ENCODE results near the gene TMEM98.
"Not testable (repeated sequence)": the region's sequence is repeated elsewhere in the genome, so short reads cannot be mapped to it uniquely, and the experiment has no call there.

TMEM98 gene

DNA sequence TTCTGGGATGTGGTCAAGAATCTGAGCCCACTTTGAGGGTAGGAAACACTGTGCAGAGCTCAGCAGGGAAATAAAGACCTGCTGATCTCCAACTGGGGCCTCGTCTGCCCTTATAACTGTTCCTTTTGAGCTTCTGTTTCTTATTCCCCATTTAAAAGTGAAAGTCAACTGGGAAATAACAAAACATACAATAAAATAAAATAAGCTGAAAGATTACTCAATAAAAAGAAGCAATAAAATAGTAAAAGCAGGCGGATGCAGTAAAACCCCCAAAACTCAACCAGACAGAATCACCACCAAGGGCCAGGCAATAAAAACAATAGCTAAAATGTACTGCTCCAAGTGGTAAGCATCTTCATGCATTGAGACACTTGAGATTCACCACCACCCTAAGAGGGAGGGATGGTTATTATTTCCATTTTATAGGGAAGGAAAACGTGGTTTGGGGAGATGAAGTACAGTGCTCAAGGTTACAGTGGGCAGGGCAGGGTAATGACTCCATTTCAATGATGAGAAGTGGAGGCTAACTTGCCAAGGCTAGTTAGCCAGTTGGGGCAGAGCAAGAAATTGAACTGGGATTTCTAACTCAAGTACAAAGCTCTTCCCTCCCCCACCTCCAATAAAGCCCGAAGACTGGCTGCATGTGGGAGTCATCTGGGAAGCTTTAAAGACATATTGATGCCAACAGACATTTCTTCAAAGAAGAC is 57.2 kb downstream of the TMEM98 start:
- DNase-seq (ENCODE audit: low read depth in 2 of 2): no peak

DNA sequence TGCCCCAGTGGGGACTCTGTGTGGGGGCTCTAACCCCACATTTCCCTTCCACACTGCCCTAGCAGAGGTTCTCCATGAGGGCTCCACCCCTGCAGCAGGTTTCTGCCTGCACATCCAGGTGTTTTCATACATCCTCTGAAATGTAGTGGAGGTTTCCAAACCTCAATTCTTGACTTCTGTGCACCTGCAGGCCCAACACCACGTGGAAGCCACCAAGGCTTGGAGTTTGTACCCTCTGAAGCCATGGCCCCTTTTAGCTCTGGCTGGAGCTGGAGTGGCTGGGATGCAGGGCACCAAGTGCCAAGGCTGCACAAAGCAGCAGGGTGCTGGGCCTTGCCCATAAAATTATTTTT is 59.5 kb downstream of the TMEM98 start:
- DNase-seq (ENCODE audit: low read depth in 2 of 2): not testable (repeated sequence)

DNA sequence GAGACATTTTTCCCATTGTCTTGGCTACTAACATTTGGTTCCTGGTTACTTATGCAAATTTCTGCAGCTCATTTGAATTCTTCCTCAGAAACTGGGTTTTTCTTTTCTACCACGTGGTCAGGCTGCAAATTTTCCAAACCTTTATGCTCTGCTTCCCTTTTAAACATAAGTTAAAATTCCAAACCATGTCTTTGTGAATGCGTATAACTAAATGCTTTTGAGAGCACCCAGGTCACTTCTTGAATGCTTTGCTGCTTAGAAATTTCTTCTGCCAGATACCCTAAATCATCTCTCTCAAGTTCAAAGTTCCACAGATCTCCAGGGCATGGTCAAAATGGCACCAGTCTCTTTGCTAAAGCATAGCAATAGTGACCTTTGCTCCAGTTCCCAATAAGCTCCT is 59.9 kb downstream of the TMEM98 start:
- not testable (repeated sequence) for DNase-seq (ENCODE audit: low read depth in 2 of 2)

- no peak for DNase-seq (ENCODE audit: low read depth in 2 of 2)
Measured at GRCh38 chr17:32988481-32989101, 60.6 kb downstream of the TMEM98 start.

- no peak for DNase-seq (ENCODE audit: low read depth in 2 of 2)
Measured at GRCh38 chr17:32992321-32993033, 64.5 kb downstream of the TMEM98 start.

GRCh38 chr17:32993977-32994376 is 66.0 kb downstream of the TMEM98 start:
- DNase-seq (ENCODE audit: low read depth in 2 of 2): no peak
